ENCODE measurements around the gene TMCC2.
A peak's percentile ranks its signal among the peaks of the same experiment; 100 is the strongest.
"Not testable (repeated sequence)": the region's sequence is repeated elsewhere in the genome, so short reads cannot be mapped to it uniquely, and the experiment has no call there.

Gene TMCC2

DNA sequence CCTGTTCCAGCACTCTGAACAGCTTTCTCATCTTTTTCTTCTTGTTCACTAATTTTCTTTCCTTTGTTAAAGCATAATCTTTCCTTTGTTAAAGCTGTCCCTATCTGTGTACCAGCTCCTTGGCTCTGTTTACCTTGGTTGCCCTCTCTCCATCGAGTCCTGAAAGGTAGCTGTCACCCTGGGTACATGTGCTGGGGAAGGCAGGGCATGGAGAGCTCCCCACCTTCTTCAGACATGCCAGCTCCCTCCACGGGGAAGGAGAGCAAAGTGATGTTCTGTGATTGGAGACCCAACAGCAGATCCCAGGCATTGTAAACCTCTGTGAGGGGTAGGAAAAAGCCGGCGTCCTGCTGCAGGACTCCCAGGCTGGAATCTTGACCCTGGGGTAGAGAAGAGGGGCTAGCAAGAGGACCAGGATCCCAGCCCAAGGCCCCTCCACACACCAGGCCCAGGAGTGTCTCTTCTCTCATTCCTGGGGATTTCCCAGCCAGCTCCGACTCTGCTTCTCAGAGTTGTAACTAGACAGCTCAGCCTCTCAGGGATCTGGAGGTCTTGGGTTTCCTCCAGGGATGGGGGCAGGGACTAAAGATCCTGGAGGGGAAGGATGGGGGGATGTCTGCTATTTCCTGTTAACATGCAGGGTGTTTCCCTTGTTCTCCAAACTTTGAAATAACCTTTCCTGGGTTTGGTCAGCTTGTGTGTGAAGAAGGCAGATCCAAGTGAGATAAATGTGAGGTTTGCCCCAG is 34.4 kb downstream of the TMCC2 start:
- no peak for DNase-seq

DNA sequence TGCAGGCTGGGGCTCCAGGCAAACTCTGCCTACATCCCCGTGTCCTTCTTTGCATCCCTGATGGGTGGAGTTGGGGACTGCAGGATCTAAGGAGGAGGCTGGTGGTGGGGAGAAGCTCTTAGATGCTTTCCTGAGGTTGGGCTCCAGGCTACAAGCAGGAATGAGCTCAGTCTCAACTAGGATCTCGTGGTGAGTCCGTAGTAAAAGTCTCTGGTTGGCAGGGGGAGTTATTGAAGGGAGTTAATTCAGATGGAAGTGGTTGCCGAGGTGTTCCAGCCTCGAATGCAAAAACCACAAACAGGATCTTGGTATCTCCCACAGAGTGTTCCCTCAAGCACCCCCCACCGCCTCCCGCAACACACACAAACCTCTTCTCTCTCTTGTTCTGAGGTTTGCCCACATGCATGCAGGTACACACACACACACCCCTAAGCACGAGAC is 35.0 kb downstream of the TMCC2 start:
- DNase-seq: no peak

- no peak for DNase-seq
Observed at GRCh38 chr1:205263580-205264190, 35.9 kb downstream of the TMCC2 start.

DNA sequence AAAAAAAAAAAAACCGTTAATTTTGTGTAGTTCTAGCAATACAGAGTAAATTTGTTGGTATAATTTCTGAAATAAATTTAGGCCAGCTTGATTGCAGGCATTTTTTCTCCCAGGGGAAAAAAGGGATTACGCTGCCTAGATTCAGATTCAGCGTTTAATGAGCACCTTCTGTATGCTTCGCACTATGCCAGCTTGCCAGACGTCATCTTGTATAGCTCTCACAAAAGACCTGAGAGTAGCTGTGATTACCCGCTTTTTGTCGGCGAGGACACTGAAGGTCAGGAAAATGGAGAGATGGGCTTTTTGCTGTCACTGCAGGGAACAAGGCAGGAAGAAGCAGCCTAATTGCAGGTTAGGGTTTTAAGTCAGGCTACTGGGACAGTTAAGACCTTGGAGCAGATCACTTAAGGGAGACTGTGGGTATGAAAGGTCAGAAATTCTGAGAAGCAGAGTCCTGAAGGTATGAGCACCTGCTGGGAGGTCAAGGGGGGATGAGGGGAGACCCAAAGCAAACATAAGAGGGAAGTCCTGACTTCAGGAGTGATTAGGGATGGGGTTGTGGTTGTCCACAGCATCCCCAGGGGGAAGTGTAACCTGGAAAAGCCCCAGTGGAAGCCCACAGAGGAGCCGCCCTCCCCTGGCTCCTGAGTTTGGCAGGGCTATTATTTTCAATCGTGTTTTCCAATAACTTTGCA is 39.0 kb downstream of the TMCC2 start:
- no peak for DNase-seq

GRCh38 chr1:205267306-205267902 is 39.7 kb downstream of the TMCC2 start:
- no peak for DNase-seq

GRCh38 chr1:205268846-205269680 is 41.3 kb downstream of the TMCC2 start:
- no peak for DNase-seq

DNA sequence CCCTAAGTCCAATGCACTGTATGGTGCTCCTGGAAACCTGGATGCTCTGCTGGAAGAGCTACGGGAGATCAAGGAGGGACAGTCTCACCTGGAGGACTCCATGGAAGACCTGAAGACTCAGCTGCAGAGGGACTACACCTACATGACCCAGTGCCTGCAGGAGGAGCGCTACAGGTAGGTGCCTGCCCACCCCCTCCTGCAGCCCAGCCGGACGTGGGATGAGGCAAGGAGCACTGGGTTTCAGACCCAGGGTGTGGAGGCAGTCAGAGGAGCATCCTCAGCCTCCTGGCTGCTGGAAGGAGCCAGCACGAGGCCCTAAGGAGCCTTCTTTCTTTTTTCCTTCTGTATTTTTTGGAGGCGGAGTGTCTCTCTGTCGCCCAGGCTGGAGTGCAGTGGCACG is 42.0 kb downstream of the TMCC2 start:
- no peak for DNase-seq

DNA sequence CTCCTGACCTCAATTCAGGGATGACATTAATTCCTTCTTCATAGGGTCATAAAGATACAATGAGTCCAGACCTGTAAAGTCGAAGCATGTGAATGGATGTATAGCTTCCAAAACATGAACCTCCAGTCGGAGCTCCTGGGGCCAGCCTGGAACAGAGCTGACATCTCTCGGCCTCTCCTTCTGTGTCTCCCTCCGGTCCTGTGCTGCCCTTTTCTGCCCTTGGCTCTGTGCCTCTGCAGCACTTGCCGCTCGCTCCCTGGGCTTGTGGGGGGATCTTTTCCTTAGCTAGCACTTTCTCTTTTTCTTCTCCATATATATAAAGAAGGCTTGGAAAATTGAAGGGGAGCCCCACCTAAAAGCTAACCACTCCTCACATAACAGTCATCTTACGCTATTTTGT is 42.5 kb downstream of the TMCC2 start:
- no peak for DNase-seq

DNA sequence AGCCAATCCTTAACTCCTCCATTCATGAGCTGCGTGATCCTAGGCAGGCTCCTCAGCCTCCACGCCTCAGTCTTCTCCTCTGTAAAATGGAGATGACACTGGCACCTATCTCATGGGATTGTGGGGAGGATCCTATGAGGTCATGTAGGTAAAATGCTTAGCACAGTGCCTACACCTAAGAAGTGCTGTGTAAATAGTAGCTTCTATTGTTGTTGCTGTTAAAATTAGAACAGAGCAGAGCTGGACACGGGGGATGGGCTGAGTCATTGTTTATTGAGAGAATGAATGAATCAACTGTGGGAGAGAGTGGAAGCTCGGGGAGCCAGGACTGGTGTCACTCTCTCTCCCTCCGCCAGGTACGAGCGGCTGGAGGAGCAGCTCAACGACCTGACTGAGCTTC is 43.0 kb downstream of the TMCC2 start:
- DNase-seq: no peak

DNA sequence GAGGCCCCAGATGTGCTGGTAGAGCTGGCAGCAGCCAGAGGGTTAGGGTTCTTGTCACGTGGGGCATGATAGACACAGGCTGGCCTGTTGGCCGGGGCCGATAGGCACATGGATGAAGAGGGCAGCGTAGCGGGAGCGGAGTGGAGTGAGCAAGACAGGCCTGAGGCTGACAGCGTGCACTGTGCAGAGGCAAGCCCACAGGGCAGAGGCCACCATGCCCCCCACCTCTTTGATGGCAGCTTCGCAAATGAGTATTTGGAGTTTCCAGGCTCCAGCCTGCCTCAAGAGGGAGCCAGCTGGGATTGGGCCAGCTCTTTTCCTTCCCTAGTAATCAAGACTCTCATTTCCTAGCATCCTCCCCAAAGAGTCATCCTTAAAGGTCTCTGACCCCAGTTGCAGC is 43.5 kb downstream of the TMCC2 start:
- no peak for DNase-seq

GRCh38 chr1:205271745-205272144 is 44.0 kb downstream of the TMCC2 start:
- no peak for DNase-seq

GRCh38 chr1:205272536-205272935 is 44.8 kb downstream of the TMCC2 start:
- no peak for DNase-seq

DNA sequence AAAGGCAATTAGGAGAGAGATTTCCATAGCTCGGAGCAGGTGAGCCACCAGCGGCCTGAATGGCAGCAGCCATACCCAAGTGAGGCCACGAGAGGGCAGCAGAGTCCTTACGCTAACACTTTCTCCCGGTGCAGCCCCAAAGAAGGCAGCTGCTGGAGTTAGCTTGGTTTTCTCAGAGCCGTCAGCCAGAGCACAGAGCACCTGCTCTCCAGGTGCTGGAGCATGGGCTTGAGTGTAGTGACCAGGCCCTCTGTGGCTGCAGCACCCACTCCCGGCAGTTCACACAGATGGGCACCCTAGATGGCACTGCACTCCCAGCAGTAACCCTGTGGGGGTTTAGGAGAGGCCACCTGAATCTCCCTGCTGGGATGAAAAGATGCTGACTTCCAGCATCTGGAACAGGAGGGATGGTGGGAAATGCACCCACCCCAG is 45.8 kb downstream of the TMCC2 start:
- DNase-seq: peak in 1 of 2 experiments; percentile 41

DNA sequence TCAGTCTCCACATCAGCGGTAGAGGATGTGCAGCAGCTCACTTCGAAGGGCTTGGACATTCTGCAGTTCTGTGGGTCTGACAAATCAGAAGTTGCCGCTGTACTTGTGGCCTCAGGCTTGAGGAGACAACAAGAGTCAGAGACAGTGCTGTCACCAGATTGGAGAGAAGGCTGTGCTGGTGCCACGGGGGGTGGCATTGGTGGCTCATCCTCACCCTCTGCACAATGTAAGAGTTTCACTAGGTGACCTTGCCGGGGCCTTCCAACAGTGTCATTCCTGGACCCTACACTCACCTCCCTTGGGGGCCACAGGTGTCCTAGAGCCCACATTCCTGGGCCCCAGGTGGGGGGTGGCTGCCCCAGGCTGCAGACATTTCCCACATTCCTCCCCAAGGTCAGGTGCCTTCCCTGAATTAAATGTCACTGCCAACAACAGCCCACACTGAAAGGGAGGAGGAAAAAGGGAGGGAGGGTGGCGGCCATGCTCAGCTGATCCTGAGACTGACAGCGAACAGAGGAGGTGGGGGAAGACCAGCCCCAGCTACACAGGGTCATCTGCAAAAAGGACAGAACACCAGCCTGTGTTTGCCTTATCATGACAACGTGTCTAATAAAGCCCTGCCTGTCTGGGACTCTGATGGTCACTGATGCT is 46.4 kb downstream of the TMCC2 start:
- DNase-seq: no peak

GRCh38 chr1:205275133-205275532 is 47.4 kb downstream of the TMCC2 start:
- DNase-seq: no peak

DNA sequence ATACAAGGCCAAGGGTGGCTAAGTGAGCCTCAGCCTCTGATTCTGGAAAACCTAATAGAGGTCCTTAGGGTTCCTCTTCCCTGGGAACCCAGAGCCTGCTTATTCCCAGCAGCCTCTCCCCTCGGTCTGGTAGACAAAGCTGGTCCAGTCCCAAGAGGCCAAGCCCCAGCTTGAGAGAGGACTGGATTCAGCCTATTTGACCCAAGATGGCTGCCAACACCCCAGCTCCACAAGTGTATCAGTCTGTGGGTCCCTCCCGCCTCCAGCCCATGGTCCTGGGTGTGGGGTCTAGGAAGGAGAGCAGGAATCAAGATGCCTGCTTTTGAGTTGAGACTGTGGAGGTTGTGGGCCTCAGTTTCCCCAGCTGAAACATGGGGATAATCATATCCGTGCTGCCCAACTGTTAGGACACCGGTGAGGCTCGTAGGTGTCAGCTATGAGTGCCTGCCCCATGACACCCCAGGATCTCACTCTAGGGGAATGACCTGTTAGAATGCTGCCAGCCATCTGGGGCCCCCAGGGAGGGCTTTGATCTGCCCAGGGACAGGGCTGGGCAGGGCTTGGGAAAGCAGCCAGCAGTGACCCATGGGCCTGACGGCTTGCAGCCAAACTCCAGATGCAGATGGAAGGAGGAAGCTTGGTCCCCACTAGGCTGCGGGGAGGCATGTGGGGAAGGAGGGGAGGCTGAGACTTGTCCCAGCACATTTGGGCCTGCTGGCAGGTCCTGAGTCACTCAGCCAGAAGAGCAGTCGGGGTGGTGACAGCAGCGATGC is 48.4 kb downstream of the TMCC2 start:
- no peak for DNase-seq

DNA sequence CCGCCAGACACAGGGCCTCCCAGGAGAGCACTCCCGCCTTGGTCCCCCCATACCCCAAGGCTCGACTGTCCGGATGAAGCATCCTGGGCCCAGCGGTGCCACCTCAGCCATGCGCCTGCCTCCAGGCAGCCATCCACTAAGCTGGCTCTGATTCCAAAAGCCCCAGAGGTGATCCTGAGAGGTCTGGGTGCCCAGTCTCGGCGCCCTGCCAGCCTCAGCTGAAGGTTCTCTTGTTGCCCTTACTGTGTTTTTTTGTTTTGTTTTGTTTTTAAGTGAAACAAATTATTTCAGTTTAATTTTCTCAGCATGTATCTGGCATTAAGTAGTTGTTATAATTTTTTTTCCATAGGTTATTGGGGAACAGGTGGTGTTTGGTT is 48.9 kb downstream of the TMCC2 start:
- no peak for DNase-seq

DNA sequence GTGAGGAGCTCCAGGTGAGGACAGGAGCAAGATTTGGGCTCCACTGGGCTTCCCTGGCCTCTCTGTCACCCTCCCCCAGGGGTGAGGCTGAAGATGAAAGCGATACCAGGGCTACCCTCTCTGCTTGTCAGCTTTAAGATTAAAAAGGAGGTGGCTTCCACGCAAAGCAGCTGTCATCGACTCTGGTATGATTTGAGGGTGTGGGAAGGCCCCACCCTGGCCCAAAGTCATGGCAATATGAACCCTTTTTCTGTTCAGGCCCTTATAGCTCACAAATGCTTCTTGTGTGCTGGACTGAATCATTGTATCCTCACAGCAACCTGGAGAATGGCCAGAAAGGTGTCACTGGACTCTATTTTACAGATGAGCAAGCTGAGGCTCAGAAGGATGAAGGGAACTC is 52.2 kb downstream of the TMCC2 start:
- DNase-seq: no peak

- not testable (repeated sequence) for DNase-seq
Observed at GRCh38 chr1:205280666-205281395, 53.1 kb downstream of the TMCC2 start.

DNA sequence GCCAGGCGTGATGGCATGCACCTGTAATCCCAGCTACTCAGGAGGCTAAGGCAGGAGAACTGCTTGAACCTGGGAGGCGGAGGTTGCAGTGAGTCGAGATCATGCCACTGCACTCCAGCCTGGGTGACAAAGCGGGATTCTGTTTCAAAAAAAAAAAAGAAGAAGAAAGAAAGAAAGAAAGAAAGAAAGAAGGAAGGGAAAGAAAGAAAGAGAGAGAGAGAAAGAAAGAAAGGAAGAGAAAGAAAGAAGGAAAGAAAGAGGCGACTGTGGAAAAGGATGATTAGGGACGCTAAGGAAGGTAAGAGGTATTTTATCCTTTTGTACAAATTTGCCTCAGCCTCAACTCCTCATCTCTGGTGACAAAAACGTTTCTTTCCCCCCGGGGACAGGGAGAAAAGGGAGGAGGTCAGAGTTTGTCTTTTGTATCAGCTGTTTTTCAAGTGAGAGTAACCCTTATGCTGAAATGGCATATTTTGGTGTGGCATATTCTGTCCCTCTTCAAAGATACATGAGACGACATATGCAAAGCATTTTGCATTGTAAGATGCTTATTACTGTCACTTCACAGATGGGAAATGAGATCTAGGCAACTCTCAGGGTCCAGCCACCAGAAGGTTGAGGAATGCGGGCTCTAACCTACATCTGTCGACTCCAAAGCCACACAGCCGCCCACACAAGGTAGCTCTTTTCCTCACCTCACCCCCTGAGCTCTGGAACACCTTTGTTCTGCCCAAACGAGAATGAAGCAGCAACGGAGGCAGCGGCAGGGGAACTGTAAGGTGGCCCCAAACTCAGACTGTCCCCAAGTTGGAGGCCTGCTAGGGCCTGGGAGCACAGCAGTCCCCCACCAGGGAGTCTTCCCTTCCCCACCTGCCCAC is 55.8 kb downstream of the TMCC2 start:
- DNase-seq: no peak

Measured in SW 1271 (cell line).